ENCODE results near the gene ARHGAP42. TPM values are rescaled to one million over a fixed set of nuclear protein-coding genes. Genes with fewer than 3 reads are reported as not detected.

The ARHGAP42 gene
- total RNA-seq, 1 donor from 2014 or later: 0.10 TPM

- Mint-ChIP-seq H3K4me3 (no peak overlapping the region), H3K27ac (no peak overlapping the region), H3K4me1 (ENCODE audit: low read depth) (no peaks in the 10 kb centered on the region), H3K27me3 (ENCODE audit: insufficient read depth) (no peaks in the 10 kb centered on the region), H3K9me3 (no peaks in the 10 kb centered on the region), H3K36me3 (ENCODE audit: low read depth) (no peaks in the 10 kb centered on the region)
- no peak for DNase-seq (ENCODE audit: low spot score)
- intact Hi-C loops (cut with micrococcal nuclease): no loop called here
Measured at GRCh38 chr11:100929377-100929776, 242.3 kb downstream of the ARHGAP42 start.

DNA sequence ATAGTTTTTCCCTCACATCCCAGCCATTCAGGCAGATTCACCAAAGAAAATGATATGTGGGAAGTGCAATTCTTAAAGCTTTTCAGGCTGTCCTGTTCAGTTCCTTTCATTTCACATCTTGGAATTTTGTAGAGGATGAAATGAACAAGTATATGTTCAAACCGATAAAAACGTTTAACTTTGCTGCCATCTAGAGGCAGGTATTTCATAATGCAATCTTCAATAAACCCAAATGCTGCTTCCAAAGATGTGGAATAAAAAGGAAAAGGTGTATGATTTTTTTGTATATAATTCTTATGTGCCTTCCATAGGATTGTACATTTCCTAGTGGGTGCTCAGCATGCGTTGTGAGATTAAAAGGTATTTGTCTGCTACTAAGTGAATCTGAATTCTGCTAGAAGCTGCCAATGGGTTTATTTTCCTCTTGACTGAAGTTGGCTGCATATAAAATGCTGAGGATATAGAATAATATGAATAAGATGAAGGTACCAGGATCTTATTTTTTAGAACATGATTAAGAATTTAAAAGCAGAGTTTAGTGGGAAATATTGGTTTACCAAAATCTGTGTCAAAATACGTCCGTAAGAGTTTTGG lies 243.2 kb downstream of the ARHGAP42 start:
- H3K27me3 Mint-ChIP-seq (ENCODE audit: insufficient read depth): no peaks in the 10 kb centered on the region
- no peaks in the 10 kb centered on the region for H3K36me3 Mint-ChIP-seq (ENCODE audit: low read depth)
- no peak overlapping the region for H3K4me3 Mint-ChIP-seq
- H3K9me3 Mint-ChIP-seq: no peaks in the 10 kb centered on the region
- intact Hi-C loops (cut with micrococcal nuclease): loop anchor here (1.0 kb wide), 1 partner anchor 354 kb away; no protein-coding TSS in a partner anchor
- DNase-seq (ENCODE audit: low spot score): no peak
- H3K4me1 Mint-ChIP-seq (ENCODE audit: low read depth): no peaks in the 10 kb centered on the region
- H3K27ac Mint-ChIP-seq: no peak overlapping the region

- H3K4me3 Mint-ChIP-seq: no peak overlapping the region
- no peaks in the 10 kb centered on the region for H3K9me3 Mint-ChIP-seq
- H3K4me1 Mint-ChIP-seq (ENCODE audit: low read depth): no peaks in the 10 kb centered on the region
- H3K36me3 Mint-ChIP-seq (ENCODE audit: low read depth): no peaks in the 10 kb centered on the region
- no peak overlapping the region for H3K27ac Mint-ChIP-seq
- DNase-seq (ENCODE audit: low spot score): no peak
- no peaks in the 10 kb centered on the region for H3K27me3 Mint-ChIP-seq (ENCODE audit: insufficient read depth)
- intact Hi-C loops (cut with micrococcal nuclease): no loop called here
Measured at GRCh38 chr11:100932474-100933100, 245.5 kb downstream of the ARHGAP42 start.

DNA sequence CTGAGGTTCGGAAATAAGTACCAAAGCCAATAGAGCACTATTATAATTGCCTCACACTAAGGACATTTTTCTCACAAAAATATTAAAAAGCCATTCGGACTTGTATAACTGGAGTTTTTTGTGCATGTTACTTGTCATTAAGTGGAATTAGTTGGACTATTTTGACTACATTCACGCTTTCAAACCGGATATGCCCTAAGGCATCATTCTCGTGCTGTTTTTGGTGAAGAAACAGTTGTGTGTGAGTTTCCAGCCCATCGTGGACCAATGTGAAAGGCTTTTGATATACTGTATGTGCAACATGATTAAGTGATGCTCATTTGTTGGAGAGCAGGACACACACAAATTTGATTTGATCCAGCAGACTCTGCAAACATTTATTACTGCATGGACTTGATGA lies 249.7 kb downstream of the ARHGAP42 start:
- no peaks in the 10 kb centered on the region for H3K36me3 Mint-ChIP-seq (ENCODE audit: low read depth)
- H3K4me3 Mint-ChIP-seq: no peak overlapping the region
- no peaks in the 10 kb centered on the region for H3K4me1 Mint-ChIP-seq (ENCODE audit: low read depth)
- intact Hi-C loops (cut with micrococcal nuclease): no loop called here
- no peak for DNase-seq (ENCODE audit: low spot score)
- no peak overlapping the region for H3K27ac Mint-ChIP-seq
- H3K27me3 Mint-ChIP-seq (ENCODE audit: insufficient read depth): no peaks in the 10 kb centered on the region
- H3K9me3 Mint-ChIP-seq: no peaks in the 10 kb centered on the region

- no peaks in the 10 kb centered on the region for H3K4me1 Mint-ChIP-seq (ENCODE audit: low read depth)
- H3K27me3 Mint-ChIP-seq (ENCODE audit: insufficient read depth): no peaks in the 10 kb centered on the region
- H3K27ac Mint-ChIP-seq: no peak overlapping the region
- DNase-seq (ENCODE audit: low spot score): no peak
- no peaks in the 10 kb centered on the region for H3K36me3 Mint-ChIP-seq (ENCODE audit: low read depth)
- intact Hi-C loops (cut with micrococcal nuclease): no loop called here
- H3K9me3 Mint-ChIP-seq: no peaks in the 10 kb centered on the region
- no peak overlapping the region for H3K4me3 Mint-ChIP-seq
Measured at GRCh38 chr11:100939571-100939970, 252.5 kb downstream of the ARHGAP42 start.

GRCh38 chr11:100940111-100940510 lies 253.0 kb downstream of the ARHGAP42 start:
- H3K4me1 Mint-ChIP-seq (ENCODE audit: low read depth): no peaks in the 10 kb centered on the region
- H3K9me3 Mint-ChIP-seq: no peaks in the 10 kb centered on the region
- H3K27ac Mint-ChIP-seq: no peak overlapping the region
- no peaks in the 10 kb centered on the region for H3K36me3 Mint-ChIP-seq (ENCODE audit: low read depth)
- no peaks in the 10 kb centered on the region for H3K27me3 Mint-ChIP-seq (ENCODE audit: insufficient read depth)
- no peak overlapping the region for H3K4me3 Mint-ChIP-seq
- intact Hi-C loops (cut with micrococcal nuclease): no loop called here
- DNase-seq (ENCODE audit: low spot score): no peak

DNA sequence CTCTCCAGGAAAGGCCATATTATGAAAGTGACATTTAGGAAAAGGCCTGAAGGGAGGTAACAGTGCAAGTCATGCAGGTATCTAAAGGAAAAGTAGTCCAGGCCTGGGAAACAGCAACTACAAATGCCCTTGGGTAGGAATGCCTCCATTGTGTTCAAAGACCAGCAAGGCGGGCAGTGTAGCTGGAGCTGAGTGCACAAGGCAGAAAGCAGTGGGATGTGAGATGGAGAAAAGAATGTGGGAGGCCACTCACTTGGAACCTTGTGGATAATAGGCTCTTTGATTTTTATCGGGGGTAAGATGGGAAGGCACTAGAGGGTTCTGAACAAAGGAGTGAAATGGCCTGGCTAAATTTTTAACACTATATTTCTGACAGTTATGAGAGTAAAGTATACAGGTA lies 253.9 kb downstream of the ARHGAP42 start:
- no peak for DNase-seq (ENCODE audit: low spot score)
- no peaks in the 10 kb centered on the region for H3K27me3 Mint-ChIP-seq (ENCODE audit: insufficient read depth)
- H3K9me3 Mint-ChIP-seq: no peaks in the 10 kb centered on the region
- H3K27ac Mint-ChIP-seq: no peak overlapping the region
- intact Hi-C loops (cut with micrococcal nuclease): no loop called here
- no peaks in the 10 kb centered on the region for H3K36me3 Mint-ChIP-seq (ENCODE audit: low read depth)
- no peaks in the 10 kb centered on the region for H3K4me1 Mint-ChIP-seq (ENCODE audit: low read depth)
- no peak overlapping the region for H3K4me3 Mint-ChIP-seq

GRCh38 chr11:100942016-100942415 lies 254.9 kb downstream of the ARHGAP42 start:
- Mint-ChIP-seq H3K27me3 (ENCODE audit: insufficient read depth) (no peaks in the 10 kb centered on the region), H3K27ac (no peak overlapping the region), H3K36me3 (ENCODE audit: low read depth) (no peaks in the 10 kb centered on the region), H3K9me3 (no peaks in the 10 kb centered on the region), H3K4me3 (no peak overlapping the region), H3K4me1 (ENCODE audit: low read depth) (no peaks in the 10 kb centered on the region)
- DNase-seq (ENCODE audit: low spot score): no peak
- intact Hi-C loops (cut with micrococcal nuclease): no loop called here

GRCh38 chr11:100948936-100949335 lies 261.8 kb downstream of the ARHGAP42 start:
- Mint-ChIP-seq H3K9me3 (no peaks in the 10 kb centered on the region), H3K4me1 (ENCODE audit: low read depth) (no peaks in the 10 kb centered on the region), H3K27ac (no peak overlapping the region), H3K36me3 (ENCODE audit: low read depth) (no peaks in the 10 kb centered on the region), H3K27me3 (ENCODE audit: insufficient read depth) (no peaks in the 10 kb centered on the region), H3K4me3 (no peak overlapping the region)
- no peak for DNase-seq (ENCODE audit: low spot score)
- intact Hi-C loops (cut with micrococcal nuclease): no loop called here

GRCh38 chr11:100949443-100949842 lies 262.4 kb downstream of the ARHGAP42 start:
- intact Hi-C loops (cut with micrococcal nuclease): no loop called here
- Mint-ChIP-seq H3K4me1 (ENCODE audit: low read depth) (no peaks in the 10 kb centered on the region), H3K27ac (no peak overlapping the region), H3K9me3 (no peaks in the 10 kb centered on the region), H3K27me3 (ENCODE audit: insufficient read depth) (no peaks in the 10 kb centered on the region), H3K4me3 (no peak overlapping the region), H3K36me3 (ENCODE audit: low read depth) (no peaks in the 10 kb centered on the region)
- DNase-seq (ENCODE audit: low spot score): no peak

DNA sequence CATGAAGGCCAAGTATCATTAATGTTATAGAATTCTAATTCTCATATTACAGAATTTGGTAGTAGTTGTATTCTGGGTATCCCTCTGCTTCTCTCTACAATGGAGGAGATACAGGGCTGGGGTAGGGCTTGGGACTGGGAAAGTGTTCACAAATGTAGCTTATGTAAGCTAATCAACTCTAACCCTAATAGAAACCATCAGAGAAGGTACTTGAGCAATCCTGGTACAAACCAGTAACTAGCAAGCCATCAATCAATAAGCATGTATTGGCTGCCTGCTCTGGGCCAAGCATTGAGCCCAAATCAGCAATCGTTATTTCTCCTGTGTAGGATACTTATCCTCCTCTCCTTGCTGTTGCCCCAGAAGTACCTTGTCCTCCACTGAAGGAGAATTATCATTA lies 268.2 kb downstream of the ARHGAP42 start:
- no peak overlapping the region for H3K4me3 Mint-ChIP-seq
- no peaks in the 10 kb centered on the region for H3K27me3 Mint-ChIP-seq (ENCODE audit: insufficient read depth)
- H3K36me3 Mint-ChIP-seq (ENCODE audit: low read depth): no peaks in the 10 kb centered on the region
- no peaks in the 10 kb centered on the region for H3K9me3 Mint-ChIP-seq
- no peaks in the 10 kb centered on the region for H3K4me1 Mint-ChIP-seq (ENCODE audit: low read depth)
- no peak overlapping the region for H3K27ac Mint-ChIP-seq
- DNase-seq (ENCODE audit: low spot score): no peak
- intact Hi-C loops (cut with micrococcal nuclease): no loop called here

DNA sequence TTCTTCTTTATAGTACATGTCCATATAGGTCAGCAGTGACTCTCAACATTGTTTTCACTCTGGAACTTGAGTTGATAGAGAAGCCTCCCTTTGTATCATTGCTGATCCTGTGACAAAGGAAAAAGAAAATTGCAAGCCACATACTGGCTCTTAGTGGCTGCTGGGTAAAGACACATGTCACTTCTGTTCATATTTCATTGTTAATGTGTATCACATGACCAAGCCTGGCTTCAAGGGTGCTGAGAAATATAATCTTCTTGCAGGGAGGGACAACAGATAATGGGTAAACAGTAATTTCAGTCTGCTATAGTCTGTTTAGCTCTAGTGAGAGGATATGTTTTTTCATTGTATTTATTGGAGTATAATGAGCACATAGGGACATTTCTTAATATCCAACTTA lies 269.3 kb downstream of the ARHGAP42 start:
- DNase-seq (ENCODE audit: low spot score): no peak
- H3K36me3 Mint-ChIP-seq (ENCODE audit: low read depth): no peaks in the 10 kb centered on the region
- intact Hi-C loops (cut with micrococcal nuclease): no loop called here
- H3K27ac Mint-ChIP-seq: no peak overlapping the region
- H3K4me3 Mint-ChIP-seq: no peak overlapping the region
- no peaks in the 10 kb centered on the region for H3K9me3 Mint-ChIP-seq
- no peaks in the 10 kb centered on the region for H3K4me1 Mint-ChIP-seq (ENCODE audit: low read depth)
- no peaks in the 10 kb centered on the region for H3K27me3 Mint-ChIP-seq (ENCODE audit: insufficient read depth)

GRCh38 chr11:100957499-100957898 lies 270.4 kb downstream of the ARHGAP42 start:
- DNase-seq (ENCODE audit: low spot score): no peak
- H3K4me1 Mint-ChIP-seq (ENCODE audit: low read depth): no peaks in the 10 kb centered on the region
- H3K9me3 Mint-ChIP-seq: no peaks in the 10 kb centered on the region
- H3K36me3 Mint-ChIP-seq (ENCODE audit: low read depth): no peaks in the 10 kb centered on the region
- H3K27me3 Mint-ChIP-seq (ENCODE audit: insufficient read depth): no peaks in the 10 kb centered on the region
- intact Hi-C loops (cut with micrococcal nuclease): no loop called here
- H3K4me3 Mint-ChIP-seq: no peak overlapping the region
- no peak overlapping the region for H3K27ac Mint-ChIP-seq

DNA sequence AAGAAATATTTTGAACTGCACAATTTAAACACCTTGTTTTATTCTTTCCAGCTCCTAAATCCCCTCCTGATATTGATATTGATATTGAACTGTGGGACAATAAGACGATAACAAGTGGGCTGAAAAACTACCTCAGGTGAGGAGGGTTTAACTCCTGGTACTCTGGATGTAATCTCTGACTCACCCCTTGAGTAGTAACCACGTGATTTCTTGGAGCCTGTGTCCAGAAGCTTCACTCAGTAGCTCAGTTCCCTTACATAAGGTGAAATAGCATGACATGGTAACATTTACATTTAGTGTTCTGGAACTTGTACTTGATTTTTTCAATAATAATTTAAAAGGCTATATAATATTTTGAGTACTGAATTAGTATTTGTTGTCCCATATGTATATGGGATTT lies 274.5 kb downstream of the ARHGAP42 start:
- Mint-ChIP-seq H3K27me3 (ENCODE audit: insufficient read depth) (no peaks in the 10 kb centered on the region), H3K4me3 (no peak overlapping the region), H3K4me1 (ENCODE audit: low read depth) (no peaks in the 10 kb centered on the region), H3K36me3 (ENCODE audit: low read depth) (no peaks in the 10 kb centered on the region), H3K9me3 (peaks cover 5% of the 10 kb centered on the region), H3K27ac (no peak overlapping the region)
- DNase-seq (ENCODE audit: low spot score): no peak
- intact Hi-C loops (cut with micrococcal nuclease): no loop called here
